NCI-H1694 treated with DMSO at 0.1 percent for 48 hours (cell line): ENCODE measurements around the gene SRGAP2.
"Not testable (repeated sequence)": the region's sequence is repeated elsewhere in the genome, so short reads cannot be mapped to it uniquely, and the experiment has no call there.

Experiments used
- DNase-seq: peaks from one replicate; lab custom pipeline; 2025; lab: John Stamatoyannopoulos, UW

SRGAP2 gene

DNA sequence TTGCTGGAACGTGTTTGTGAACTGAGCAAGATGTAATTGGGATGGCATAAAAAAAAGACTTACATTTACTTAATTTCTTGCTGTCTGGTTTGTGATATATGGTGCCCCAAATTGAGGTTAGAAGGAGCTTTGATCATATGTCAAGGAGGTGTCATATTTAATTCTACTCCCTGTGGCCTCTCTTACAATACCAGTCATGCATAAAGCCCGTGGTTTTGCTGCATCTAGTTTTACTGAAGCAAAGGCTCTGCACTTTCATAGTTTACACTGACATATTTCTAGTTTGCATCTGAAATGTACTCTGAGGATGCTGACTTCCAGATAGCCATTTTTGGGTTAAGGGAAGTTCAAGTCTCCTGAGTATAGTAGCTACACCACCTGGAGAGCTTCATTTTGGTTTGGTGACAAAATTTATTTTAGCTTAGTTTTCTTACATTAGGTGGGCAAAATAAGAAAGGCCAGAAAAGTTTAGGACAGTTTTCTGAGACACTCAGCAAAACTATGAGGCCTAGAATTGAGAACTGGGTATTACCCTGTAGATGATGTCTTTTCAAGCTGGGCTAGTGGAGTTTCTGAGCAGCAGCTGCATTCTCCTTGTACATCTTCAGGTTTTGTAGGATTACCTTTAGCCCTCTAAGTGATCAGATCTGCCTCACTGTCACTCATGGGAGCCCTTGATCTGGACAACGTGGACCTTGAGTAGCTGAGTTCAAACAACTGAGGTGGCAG lies 47.8 kb downstream of the SRGAP2 start:
- DNase-seq = not testable (repeated sequence)

DNA sequence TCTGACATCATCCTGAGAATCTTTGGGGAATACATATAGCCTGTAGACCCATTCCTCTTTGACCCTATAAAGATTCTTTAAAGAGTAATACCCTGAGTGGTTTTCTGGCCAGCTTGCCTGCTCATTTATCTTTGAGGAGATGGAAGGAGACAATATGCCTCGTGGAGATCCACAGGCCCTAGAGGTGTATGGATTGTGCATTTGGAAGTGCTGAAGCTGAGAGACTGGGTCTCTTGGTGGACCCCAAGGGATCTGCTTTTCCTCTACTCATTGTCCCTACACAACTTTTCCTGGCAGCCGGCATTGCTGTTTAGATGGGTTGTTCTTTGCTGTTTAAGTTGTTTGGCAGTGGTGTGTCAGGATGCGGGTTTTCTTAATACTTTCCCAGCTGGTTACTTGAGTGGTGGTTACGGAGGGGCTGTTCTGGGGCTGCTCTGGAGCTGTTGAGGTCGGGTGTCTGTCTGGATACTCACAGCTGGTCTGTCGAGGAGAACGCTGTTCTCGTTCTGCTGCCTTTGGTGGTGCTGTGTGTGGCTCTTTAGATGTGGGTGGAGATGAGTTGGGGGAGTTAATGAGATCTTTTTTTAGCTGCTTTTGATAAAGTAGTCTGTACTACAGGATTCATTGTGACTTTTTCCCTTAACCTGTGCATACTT lies 49.5 kb downstream of the SRGAP2 start:
- DNase-seq = not testable (repeated sequence)
